Stomach (tissue), 4 donors: ENCODE measurements around the gene PLCG2.

Experiments
- POLR2A ChIP-seq, 4 donors: fragments of 450-650 bp; IDR thresholded peaks; one replicate each; pipeline ENCODE4 v1.6.1; 2016; ENCODE audit warnings: antibody characterized with exemption in 4 of 4, control low read depth in 2 of 4, mild to moderate bottlenecking in 1 of 4, moderate library complexity in 1 of 4
- POLR2AphosphoS5 ChIP-seq, 3 donors: sonication (generic); formaldehyde crosslinking; IDR thresholded peaks; one replicate each; pipeline ENCODE4 v1.6.1; 2016; ENCODE audit warnings: antibody characterized with exemption in 3 of 3
- TF ChIP-seq, protein P1 (sequence below), 7 experiments: fragments of 450-650 bp in 4 of 7; fragments of 200-600 bp in 3 of 7; sonication (generic) in 3 of 7; IDR thresholded peaks; one replicate each; pipeline ENCODE4 v1.5.1; 2016 to 2019; ENCODE audit warnings: antibody characterized with exemption in 7 of 7, control low read depth in 2 of 7, mild to moderate bottlenecking in 1 of 7

GRCh38 chr16:81861503-81861902 lies 82.4 kb downstream of the PLCG2 start:
- TF ChIP-seq, protein P1, sequence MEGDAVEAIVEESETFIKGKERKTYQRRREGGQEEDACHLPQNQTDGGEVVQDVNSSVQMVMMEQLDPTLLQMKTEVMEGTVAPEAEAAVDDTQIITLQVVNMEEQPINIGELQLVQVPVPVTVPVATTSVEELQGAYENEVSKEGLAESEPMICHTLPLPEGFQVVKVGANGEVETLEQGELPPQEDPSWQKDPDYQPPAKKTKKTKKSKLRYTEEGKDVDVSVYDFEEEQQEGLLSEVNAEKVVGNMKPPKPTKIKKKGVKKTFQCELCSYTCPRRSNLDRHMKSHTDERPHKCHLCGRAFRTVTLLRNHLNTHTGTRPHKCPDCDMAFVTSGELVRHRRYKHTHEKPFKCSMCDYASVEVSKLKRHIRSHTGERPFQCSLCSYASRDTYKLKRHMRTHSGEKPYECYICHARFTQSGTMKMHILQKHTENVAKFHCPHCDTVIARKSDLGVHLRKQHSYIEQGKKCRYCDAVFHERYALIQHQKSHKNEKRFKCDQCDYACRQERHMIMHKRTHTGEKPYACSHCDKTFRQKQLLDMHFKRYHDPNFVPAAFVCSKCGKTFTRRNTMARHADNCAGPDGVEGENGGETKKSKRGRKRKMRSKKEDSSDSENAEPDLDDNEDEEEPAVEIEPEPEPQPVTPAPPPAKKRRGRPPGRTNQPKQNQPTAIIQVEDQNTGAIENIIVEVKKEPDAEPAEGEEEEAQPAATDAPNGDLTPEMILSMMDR (IDR thresholded peaks at IDR 0.05) = no peak
- TF ChIP-seq POLR2AphosphoS5 (IDR thresholded peaks at IDR 0.05) (no peak), POLR2A (IDR thresholded peaks at IDR 0.05) (no peak)
